ENCODE data around the gene MST1.

DNA sequence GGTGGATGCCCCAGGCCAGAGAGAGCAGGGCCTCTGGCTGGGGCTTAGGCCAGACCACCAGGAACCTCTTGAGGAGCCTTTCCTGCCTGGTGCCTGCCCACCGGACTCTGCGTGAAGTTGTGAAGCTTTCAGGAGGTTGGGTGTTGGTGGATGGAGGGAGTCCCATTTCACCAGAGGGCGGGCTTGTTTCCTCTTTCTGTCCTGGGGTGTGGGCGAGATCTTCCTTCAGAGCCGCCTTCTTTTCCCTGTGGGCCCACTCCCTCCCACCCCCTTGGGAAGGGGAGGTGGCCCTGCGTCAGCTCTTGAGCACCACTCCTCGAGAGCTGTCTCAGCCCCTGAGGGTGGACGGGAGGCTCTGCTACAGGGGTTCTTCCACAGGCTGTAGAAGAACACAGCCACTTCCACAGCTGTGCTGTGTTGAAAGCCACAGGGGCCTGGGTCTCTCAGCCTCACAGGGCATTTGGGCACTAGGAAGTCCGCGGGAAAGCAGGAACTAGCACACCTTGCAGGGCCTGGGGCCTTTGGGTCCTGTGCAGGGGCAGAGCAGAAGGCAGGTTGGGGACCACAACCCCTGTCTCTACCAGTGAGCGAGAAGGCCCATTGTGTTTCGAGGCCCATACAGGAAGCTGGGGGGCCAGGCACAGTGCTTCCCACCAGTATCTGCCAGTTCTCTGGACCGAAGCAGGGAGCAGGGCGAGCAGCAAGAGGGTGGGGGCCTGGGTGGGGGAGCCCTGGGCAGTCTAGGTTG, 28.1 kb upstream of the MST1 start:
- TF ChIP-seq POLR2AphosphoS5 (IDR thresholded peaks at IDR 0.05; ENCODE audit: low read depth, low read length) (no peak; the same call in none of the 2 replicates), POLR2A (IDR thresholded peaks at IDR 0.05; ENCODE audit: low read depth, low read length) (no peak; the same call in 1 of the 2 replicates), TAF1 (IDR thresholded peaks at IDR 0.05; ENCODE audit: borderline replicate concordance, low read depth, low read length) (no peak)
